Progenitor cell of endocrine pancreas (in vitro differentiated cells): ENCODE data around the gene TCP11. TPM values are rescaled to one million over a fixed set of nuclear protein-coding genes. Genes with fewer than 3 reads are reported as not detected.

Source experiments
- DNase-seq: peaks from one replicate; pipeline ENCODE4 v3.0.0; 2021; ENCODE audit warnings: low spot score; ENCODE audit not compliant: unreplicated experiment
- H3K27ac Mint-ChIP-seq: 2 replicates; pipeline ENCODE4 v1.8.0; 2021; ENCODE audit warnings: mild to moderate bottlenecking, moderate library complexity, mixed read lengths
- H3K27me3 Mint-ChIP-seq: 2 replicates; pipeline ENCODE4 v1.8.0; 2021; ENCODE audit warnings: mixed read lengths
- H3K36me3 Mint-ChIP-seq: 2 replicates; pipeline ENCODE4 v1.8.0; 2022; ENCODE audit warnings: mixed read lengths; ENCODE audit not compliant: insufficient read depth
- H3K4me1 Mint-ChIP-seq: 2 replicates; pipeline ENCODE4 v1.8.0; 2021; ENCODE audit warnings: low read depth, mixed read lengths
- H3K4me3 Mint-ChIP-seq: 2 replicates; pipeline ENCODE4 v1.8.0; 2021; ENCODE audit warnings: low read depth, mild to moderate bottlenecking, moderate library complexity, mixed read lengths
- H3K9me3 Mint-ChIP-seq: 2 replicates; pipeline ENCODE4 v1.8.0; 2021; ENCODE audit warnings: low read depth, mixed read lengths
- total RNA-seq: library from RNA; stranded (reverse); gene quantifications from 2 replicates; pipeline ENCODE4 v1.2.1, GENCODE V29; 2021
- TF ChIP-seq, protein P1 (sequence below): fragments of 200-600 bp; sonication (generic); IDR thresholded peaks from one replicate; pipeline ENCODE4 v1.5.0; 2021; ENCODE audit warnings: antibody characterized with exemption, mild to moderate bottlenecking; ENCODE audit not compliant: unreplicated experiment

TCP11 gene
- total RNA-seq, 1 donor from 2014 or later = not detected

DNA sequence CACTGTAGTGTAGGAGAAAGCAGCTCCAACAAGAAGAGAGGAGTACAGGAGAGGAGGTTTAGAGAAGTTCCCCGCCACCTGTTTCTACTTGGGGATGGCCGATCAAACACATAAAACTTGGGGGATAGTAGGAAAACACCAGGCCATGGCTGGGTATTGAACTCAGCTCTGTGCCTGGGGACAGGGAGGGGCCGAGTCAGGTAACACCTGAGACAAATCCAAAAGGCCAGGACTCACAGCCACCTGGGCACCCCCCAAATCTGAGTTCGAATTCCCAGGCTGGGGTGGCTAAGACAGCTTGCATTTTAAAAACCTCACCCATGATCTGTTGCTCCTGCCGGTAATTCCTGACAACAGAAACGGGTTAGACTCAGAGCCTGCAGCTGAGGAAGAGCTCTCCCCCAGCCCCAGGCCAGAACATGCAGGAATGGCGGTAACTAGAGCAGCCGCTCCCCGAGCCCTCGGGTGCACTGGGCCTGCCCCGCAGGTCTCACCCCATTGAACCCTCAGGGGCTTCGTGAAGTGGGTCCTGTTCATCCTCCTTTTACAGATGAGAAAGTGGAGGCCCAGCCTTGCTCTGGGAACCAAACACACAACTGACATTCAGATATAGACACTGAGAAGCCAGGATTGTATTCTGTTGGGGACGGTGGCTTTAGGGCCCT lies 61.0 kb downstream of the TCP11 start:
- DNase-seq = no peak

DNA sequence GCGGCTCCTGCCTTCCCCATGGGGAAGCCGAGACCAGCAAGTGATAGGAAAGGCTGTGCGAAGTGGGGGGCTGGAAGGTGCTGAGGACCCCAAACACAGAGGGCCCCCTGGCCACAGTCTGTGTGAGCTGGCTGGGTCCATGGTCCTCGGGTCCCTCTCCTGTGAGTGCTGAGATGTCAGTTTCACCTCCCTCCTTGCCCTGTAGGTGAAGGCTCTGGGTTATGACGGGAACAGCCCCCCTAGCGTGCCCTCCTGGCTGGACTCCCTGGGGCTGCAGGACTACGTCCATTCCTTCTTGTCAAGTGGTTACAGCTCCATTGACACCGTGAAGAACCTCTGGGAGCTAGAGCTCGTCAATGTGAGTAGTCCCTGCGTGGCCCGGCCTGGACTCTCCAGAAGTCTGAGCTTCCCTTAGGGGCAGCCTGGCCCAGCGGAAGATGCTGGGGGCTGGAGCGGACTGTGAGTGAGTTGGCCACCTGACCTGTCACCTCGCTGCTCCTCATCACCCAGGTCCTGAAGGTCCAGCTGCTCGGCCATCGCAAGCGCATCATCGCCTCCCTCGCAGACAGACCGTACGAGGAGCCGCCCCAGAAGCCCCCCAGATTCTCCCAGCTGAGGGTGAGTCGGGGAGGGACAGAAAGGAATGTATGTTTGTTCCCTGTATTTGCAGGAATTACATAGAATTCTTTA lies 61.7 kb downstream of the TCP11 start:
- Mint-ChIP-seq H3K36me3 (peaks cover 10% of the 10 kb centered on the region), H3K4me1 (no peaks in the 10 kb centered on the region), H3K9me3 (no peaks in the 10 kb centered on the region), H3K27ac (peak overlapping the region; percentile 56), H3K27me3 (no peaks in the 10 kb centered on the region), H3K4me3 (no peak overlapping the region)
- no peak for DNase-seq
- TF ChIP-seq, protein P1, sequence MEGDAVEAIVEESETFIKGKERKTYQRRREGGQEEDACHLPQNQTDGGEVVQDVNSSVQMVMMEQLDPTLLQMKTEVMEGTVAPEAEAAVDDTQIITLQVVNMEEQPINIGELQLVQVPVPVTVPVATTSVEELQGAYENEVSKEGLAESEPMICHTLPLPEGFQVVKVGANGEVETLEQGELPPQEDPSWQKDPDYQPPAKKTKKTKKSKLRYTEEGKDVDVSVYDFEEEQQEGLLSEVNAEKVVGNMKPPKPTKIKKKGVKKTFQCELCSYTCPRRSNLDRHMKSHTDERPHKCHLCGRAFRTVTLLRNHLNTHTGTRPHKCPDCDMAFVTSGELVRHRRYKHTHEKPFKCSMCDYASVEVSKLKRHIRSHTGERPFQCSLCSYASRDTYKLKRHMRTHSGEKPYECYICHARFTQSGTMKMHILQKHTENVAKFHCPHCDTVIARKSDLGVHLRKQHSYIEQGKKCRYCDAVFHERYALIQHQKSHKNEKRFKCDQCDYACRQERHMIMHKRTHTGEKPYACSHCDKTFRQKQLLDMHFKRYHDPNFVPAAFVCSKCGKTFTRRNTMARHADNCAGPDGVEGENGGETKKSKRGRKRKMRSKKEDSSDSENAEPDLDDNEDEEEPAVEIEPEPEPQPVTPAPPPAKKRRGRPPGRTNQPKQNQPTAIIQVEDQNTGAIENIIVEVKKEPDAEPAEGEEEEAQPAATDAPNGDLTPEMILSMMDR = no peak

More for the DNA sequence above, 61.0 kb downstream of the TCP11 start:
- Mint-ChIP-seq H3K9me3 (no peaks in the 10 kb centered on the region), H3K27ac (peak overlapping the region; percentile 56), H3K27me3 (no peaks in the 10 kb centered on the region), H3K36me3 (peaks cover 9% of the 10 kb centered on the region), H3K4me3 (no peak overlapping the region), H3K4me1 (no peaks in the 10 kb centered on the region)
- TF ChIP-seq, protein P1 = no peak

DNA sequence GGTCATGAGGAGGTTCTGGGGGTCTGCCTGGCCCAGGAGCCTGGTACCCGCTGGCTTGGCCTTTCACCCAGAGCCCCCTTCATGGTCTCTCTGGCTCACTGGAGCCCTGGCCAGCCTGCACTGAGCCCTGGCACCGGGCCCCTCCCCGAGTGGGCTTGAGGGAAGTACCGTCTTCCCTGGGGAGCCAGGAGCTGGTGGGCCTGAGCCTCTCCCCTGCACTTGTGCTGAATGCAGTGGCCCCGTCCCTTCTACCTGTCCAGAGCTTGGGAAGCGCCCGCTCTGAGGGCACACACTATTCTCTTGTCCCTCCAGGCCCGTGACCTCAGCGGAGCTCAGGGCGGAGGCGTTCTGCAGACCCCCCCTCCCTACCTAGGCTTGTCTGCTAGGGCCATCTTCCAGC lies 62.2 kb downstream of the TCP11 start:
- no peak overlapping the region for H3K4me3 Mint-ChIP-seq
- TF ChIP-seq, protein P1 = no peak
- H3K9me3 Mint-ChIP-seq = no peaks in the 10 kb centered on the region
- H3K4me1 Mint-ChIP-seq = no peaks in the 10 kb centered on the region
- no peak overlapping the region for H3K27ac Mint-ChIP-seq
- H3K27me3 Mint-ChIP-seq = no peaks in the 10 kb centered on the region
- H3K36me3 Mint-ChIP-seq = peaks cover 10% of the 10 kb centered on the region
- no peak for DNase-seq

GRCh38 chr6:35078226-35078850 lies 62.8 kb downstream of the TCP11 start:
- Mint-ChIP-seq H3K36me3 (peaks cover 10% of the 10 kb centered on the region), H3K4me3 (no peak overlapping the region), H3K9me3 (no peaks in the 10 kb centered on the region), H3K27me3 (no peaks in the 10 kb centered on the region), H3K4me1 (no peaks in the 10 kb centered on the region), H3K27ac (no peak overlapping the region)
- TF ChIP-seq, protein P1 = no peak
- DNase-seq = no peak

GRCh38 chr6:35077713-35078105 lies 63.4 kb downstream of the TCP11 start:
- peaks cover 10% of the 10 kb centered on the region for H3K36me3 Mint-ChIP-seq
- TF ChIP-seq, protein P1 = no peak
- H3K4me1 Mint-ChIP-seq = no peaks in the 10 kb centered on the region
- no peak overlapping the region for H3K4me3 Mint-ChIP-seq
- no peaks in the 10 kb centered on the region for H3K9me3 Mint-ChIP-seq
- H3K27me3 Mint-ChIP-seq = no peaks in the 10 kb centered on the region
- no peak for DNase-seq
- H3K27ac Mint-ChIP-seq = no peak overlapping the region
